Activated CD4-positive, alpha-beta T cell treated with anti-CD3 and anti-CD28 coated beads for 36 hours (primary cell): ENCODE results near the gene SORCS1. TPM values are rescaled to one million over a fixed set of nuclear protein-coding genes. Genes with fewer than 3 reads are reported as not detected.

ENCODE experiments used
- ATAC-seq: fragments of 200-7000 bp; cut with Tn5 transposase; one replicate; pipeline ENCODE4 v1.10.0; 2021; ENCODE audit warnings: mild to moderate bottlenecking, moderate library complexity
- CTCF ChIA-PET: fragments of 350-600 bp; sonication (Branson Sonifier 250); formaldehyde crosslinking; loops from one replicate; lab custom pipeline; 2021; ENCODE audit warnings: antibody characterized with exemption; lab: Charles Lee
- POLR2A ChIA-PET: fragments of 350-600 bp; sonication (Branson Sonifier 250); formaldehyde crosslinking; loops from one replicate; lab custom pipeline; 2021; ENCODE audit warnings: antibody characterized with exemption, inconsistent platforms; lab: Charles Lee
- DNase-seq: peaks from one replicate; pipeline ENCODE4 v3.0.0-alpha.2; 2020
- H3K27ac Mint-ChIP-seq: one replicate; pipeline ENCODE4 v1.8.0; 2021; ENCODE audit warnings: mixed read lengths
- H3K27me3 Mint-ChIP-seq: one replicate; pipeline ENCODE4 v1.8.0; 2021; ENCODE audit warnings: mixed read lengths
- H3K36me3 Mint-ChIP-seq: one replicate; pipeline ENCODE4 v1.8.0; 2021; ENCODE audit warnings: low read depth, mixed read lengths
- H3K4me1 Mint-ChIP-seq: one replicate; pipeline ENCODE4 v1.8.0; 2021; ENCODE audit warnings: mixed read lengths
- H3K4me3 Mint-ChIP-seq: one replicate; pipeline ENCODE4 v1.8.0; 2021; ENCODE audit warnings: mild to moderate bottlenecking, moderate library complexity, mixed read lengths
- H3K9me3 Mint-ChIP-seq: one replicate; pipeline ENCODE4 v1.8.0; 2021; ENCODE audit warnings: low read depth, mixed read lengths
- intact Hi-C, 2 experiments: fragments of 100-400 bp; cut with DNase I in 1 of 2; cut with micrococcal nuclease in 1 of 2; formaldehyde crosslinking; loops; one replicate each; pipeline versions ENCODE4 v1.14.2 to v1.15.1; 2022 to 2024; cut with DNase I, micrococcal nuclease
- total RNA-seq, 2 experiments: library from RNA; stranded (reverse); gene quantifications; one replicate each; pipeline ENCODE4 v1.2.3, GENCODE V29; 2021

The SORCS1 gene
- total RNA-seq, 2 experiments from 2014 or later: not detected

DNA sequence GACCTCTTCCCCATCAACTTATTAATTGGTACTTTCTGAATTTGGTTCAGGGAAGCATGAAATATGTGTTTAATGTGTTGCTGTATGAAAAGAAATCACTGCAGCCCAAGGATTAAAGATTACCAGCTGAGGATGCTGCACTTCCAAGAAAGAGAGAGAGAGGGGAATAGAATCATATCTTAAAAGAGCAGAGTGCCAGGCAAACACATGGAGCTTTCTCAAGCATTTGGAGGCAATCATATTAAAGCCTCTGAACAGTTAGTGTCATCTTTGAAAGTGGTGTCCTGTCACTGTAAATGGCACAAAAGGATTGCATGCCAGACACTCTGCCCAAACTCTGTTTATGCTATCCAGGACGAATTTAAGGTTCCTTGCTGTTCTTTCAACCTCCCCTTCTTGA lies 386.7 kb downstream of the SORCS1 start:
- intact Hi-C loops: no loop called here
- ChIA-PET POLR2A (no interaction called here), CTCF (no interaction called here)
- Mint-ChIP-seq H3K4me1 (no peaks in the 10 kb centered on the region), H3K4me3 (no peak overlapping the region), H3K36me3 (no peaks in the 10 kb centered on the region), H3K27me3 (no peaks in the 10 kb centered on the region), H3K27ac (no peak overlapping the region), H3K9me3 (no peaks in the 10 kb centered on the region)
- DNase-seq (no peak), ATAC-seq (no peak)

- Mint-ChIP-seq H3K4me3 (no peak overlapping the region), H3K4me1 (no peaks in the 10 kb centered on the region), H3K27ac (no peak overlapping the region), H3K27me3 (no peaks in the 10 kb centered on the region), H3K36me3 (no peaks in the 10 kb centered on the region), H3K9me3 (no peaks in the 10 kb centered on the region)
- intact Hi-C loops: no loop called here
- no peak for DNase-seq
- no peak for ATAC-seq
- CTCF ChIA-PET: no interaction called here
- POLR2A ChIA-PET: no interaction called here
These were observed 389.4 kb downstream of the SORCS1 start for GRCh38 chr10:106775127-106775526.

DNA sequence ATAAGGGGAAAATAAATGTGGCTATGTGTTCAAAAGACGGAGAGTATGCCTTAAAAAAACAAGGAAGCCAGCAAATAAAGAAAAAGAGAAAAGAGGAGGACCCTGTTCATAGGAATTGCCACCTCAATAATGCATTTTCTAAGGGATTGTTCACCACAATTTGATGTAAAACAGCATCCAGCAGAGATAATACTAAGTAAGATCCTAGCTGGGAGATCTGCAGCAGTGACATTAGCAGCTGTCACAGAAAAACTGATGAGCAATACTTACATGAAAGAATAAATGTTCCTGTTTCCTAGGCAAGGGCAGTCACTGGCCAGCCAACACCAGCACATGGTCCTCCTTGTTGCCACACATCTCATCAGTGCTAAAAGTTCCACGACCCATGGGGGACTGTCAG lies 391.5 kb downstream of the SORCS1 start:
- Mint-ChIP-seq H3K36me3 (no peaks in the 10 kb centered on the region), H3K27ac (no peak overlapping the region), H3K27me3 (no peaks in the 10 kb centered on the region), H3K4me3 (no peak overlapping the region), H3K9me3 (no peaks in the 10 kb centered on the region), H3K4me1 (no peaks in the 10 kb centered on the region)
- ChIA-PET POLR2A (no interaction called here), CTCF (no interaction called here)
- ATAC-seq (no peak), DNase-seq (no peak)
- intact Hi-C loops: no loop called here

DNA sequence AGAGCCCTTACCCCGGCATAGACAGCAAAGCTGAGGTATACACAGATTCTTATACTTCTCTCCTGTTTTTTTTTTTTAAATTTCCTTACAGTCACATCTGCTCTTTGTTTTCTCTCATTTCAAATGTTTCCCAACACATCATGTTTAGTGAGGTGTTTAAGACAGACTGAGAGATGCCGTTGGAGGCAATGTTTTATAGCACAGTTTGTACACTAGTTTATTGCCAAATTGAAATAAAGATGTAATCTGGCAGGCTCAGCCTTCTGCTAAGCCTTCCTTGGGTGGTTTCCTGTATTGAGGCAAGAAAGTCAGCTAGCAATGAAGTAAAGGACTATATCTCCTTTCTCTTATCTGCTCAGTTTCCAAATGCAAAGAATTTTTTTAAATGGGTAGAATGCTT lies 393.4 kb downstream of the SORCS1 start:
- intact Hi-C loops: no loop called here
- Mint-ChIP-seq H3K4me3 (no peak overlapping the region), H3K36me3 (no peaks in the 10 kb centered on the region), H3K27me3 (no peaks in the 10 kb centered on the region), H3K4me1 (no peaks in the 10 kb centered on the region), H3K9me3 (peaks cover 3% of the 10 kb centered on the region), H3K27ac (no peak overlapping the region)
- CTCF ChIA-PET: no interaction called here
- ATAC-seq (no peak), DNase-seq (no peak)
- POLR2A ChIA-PET: no interaction called here

DNA sequence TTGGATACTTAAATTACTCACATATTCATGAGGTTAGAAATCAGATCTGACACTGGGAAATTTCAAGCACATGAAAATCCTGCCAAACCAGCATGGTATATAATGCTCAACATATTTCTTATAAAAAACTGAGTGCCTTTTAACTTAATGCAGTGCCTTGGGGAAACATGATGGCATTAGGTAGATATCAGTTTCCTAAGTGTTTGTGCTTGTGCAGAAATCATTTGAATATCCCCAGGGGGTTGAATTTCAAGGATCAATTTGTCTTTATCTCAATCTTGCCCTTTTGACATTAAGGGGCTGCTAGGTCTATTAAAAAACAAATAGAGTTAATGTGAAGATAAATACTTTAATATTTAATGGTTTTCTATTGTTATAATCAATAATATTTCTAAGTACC lies 396.3 kb downstream of the SORCS1 start:
- ChIA-PET POLR2A (no interaction called here), CTCF (no interaction called here)
- DNase-seq (no peak), ATAC-seq (no peak)
- H3K4me3 Mint-ChIP-seq: no peak overlapping the region
- no peaks in the 10 kb centered on the region for H3K27me3 Mint-ChIP-seq
- no peaks in the 10 kb centered on the region for H3K4me1 Mint-ChIP-seq
- no peaks in the 10 kb centered on the region for H3K36me3 Mint-ChIP-seq
- intact Hi-C loops: no loop called here
- no peak overlapping the region for H3K27ac Mint-ChIP-seq
- peaks cover 5% of the 10 kb centered on the region for H3K9me3 Mint-ChIP-seq

DNA sequence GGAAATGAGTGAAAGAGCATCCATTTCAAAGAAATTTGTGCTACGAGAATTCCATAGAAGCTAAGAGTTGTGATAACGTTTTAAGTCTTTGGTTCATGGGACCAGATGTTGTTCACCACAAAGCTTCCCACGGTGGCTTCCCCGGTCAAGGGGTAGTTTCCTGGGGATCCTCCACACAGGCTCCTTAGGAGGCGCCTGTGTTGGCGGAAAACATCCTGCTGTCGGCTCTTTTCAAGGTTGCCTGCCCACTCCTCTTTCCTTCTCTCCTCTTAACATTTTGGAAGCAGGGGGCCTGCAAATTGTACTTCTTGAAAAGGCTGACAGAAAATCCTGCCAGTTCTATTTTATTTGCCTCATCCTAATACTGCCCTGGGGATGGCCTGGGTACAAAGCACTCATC lies 398.6 kb downstream of the SORCS1 start:
- ChIA-PET CTCF (interaction anchor here (0.6 kb wide), 1 partner anchor 121 kb away, joined by 4 read pairs; no protein-coding TSS in a partner anchor), POLR2A (no interaction called here)
- intact Hi-C loops: no loop called here
- DNase-seq (no peak), ATAC-seq (no peak)
- Mint-ChIP-seq H3K27me3 (no peaks in the 10 kb centered on the region), H3K4me3 (no peak overlapping the region), H3K36me3 (no peaks in the 10 kb centered on the region), H3K27ac (no peak overlapping the region), H3K4me1 (no peaks in the 10 kb centered on the region), H3K9me3 (peaks cover 5% of the 10 kb centered on the region)

DNA sequence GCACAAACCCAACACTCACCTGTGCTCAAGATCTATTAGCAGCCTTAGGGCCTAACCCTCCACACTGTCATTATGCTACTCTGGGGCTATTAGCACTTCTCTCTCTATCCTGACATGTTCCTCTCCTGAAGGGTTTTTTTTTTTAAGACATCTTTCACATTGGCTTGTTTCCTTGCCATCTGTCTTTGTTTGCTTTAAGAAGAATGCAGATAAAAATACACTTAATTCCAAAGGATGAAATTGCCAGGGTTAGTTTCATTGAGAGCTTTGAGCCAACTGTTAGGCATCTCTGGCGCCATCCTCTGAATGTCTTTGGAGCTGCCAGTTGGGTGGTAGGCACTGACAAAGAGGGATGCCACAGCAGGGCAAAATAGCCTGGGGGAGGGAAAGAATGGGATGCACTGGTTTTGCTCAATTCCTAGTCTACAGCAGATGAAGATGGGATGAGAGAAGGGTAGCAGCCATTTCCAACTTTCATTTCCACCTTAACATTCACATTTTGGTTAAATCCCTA lies 399.2 kb downstream of the SORCS1 start:
- Mint-ChIP-seq H3K27ac (no peak overlapping the region), H3K36me3 (no peaks in the 10 kb centered on the region), H3K9me3 (peaks cover 5% of the 10 kb centered on the region), H3K27me3 (no peaks in the 10 kb centered on the region), H3K4me1 (no peaks in the 10 kb centered on the region), H3K4me3 (no peak overlapping the region)
- no peak for ATAC-seq
- POLR2A ChIA-PET: no interaction called here
- DNase-seq: no peak
- intact Hi-C loops: no loop called here
- CTCF ChIA-PET: interaction anchor here (0.6 kb wide), 1 partner anchor 120 kb away, joined by 4 read pairs; no protein-coding TSS in a partner anchor

GRCh38 chr10:106764360-106764759 lies 400.1 kb downstream of the SORCS1 start:
- H3K4me1 Mint-ChIP-seq: no peaks in the 10 kb centered on the region
- H3K36me3 Mint-ChIP-seq: no peaks in the 10 kb centered on the region
- H3K27ac Mint-ChIP-seq: no peak overlapping the region
- intact Hi-C loops: no loop called here
- no peak for ATAC-seq
- ChIA-PET POLR2A (no interaction called here), CTCF (no interaction called here)
- DNase-seq: no peak
- no peaks in the 10 kb centered on the region for H3K27me3 Mint-ChIP-seq
- H3K4me3 Mint-ChIP-seq: no peak overlapping the region
- H3K9me3 Mint-ChIP-seq: peaks cover 5% of the 10 kb centered on the region

DNA sequence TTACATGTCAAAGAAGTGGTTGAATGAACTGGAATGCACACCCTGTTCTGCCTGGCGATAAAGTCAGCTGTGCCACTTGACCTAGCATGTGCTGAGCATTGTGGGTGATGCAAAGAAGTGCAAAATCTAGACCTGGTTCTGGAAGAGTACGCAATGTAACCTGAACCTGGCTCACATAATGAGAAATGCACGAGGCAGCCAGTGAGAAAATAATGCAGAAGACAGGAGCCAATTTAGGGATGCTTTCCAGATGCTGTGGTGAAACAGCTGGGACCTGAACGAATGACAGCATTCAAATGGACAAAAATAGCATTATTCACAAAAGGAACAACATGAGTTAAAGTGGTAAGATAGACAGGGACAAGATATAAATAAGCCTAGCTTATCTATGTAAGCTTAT lies 402.6 kb downstream of the SORCS1 start:
- ChIA-PET CTCF (no interaction called here), POLR2A (no interaction called here)
- Mint-ChIP-seq H3K27ac (no peak overlapping the region), H3K36me3 (no peaks in the 10 kb centered on the region), H3K4me1 (no peaks in the 10 kb centered on the region), H3K27me3 (no peaks in the 10 kb centered on the region), H3K9me3 (peaks cover 5% of the 10 kb centered on the region), H3K4me3 (no peak overlapping the region)
- intact Hi-C loops: no loop called here
- no peak for ATAC-seq
- no peak for DNase-seq

GRCh38 chr10:106757521-106757920 lies 407.0 kb downstream of the SORCS1 start:
- Mint-ChIP-seq H3K9me3 (no peaks in the 10 kb centered on the region), H3K4me1 (no peaks in the 10 kb centered on the region), H3K27ac (no peak overlapping the region), H3K36me3 (no peaks in the 10 kb centered on the region), H3K27me3 (no peaks in the 10 kb centered on the region), H3K4me3 (no peak overlapping the region)
- CTCF ChIA-PET: no interaction called here
- intact Hi-C loops: no loop called here
- POLR2A ChIA-PET: no interaction called here
- ATAC-seq: no peak
- no peak for DNase-seq

DNA sequence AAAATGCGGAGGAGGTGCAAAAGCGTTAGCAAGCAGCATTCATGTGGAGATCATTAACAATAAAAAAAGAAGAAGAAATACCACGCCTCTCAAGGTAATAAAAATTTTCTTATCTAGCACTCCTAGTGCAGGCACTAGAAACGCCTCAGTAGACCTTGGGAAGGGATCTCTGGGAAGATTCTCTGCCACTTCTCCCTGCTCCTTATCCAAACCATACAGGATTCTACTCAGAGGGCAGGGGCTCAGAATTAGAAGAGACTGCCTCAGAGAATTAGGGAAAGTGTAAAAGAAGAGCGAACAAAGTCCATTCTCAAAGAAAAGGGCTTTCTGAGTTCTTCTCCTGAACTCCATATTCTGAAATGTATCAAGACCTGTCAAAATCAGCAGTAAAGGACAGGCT lies 413.4 kb downstream of the SORCS1 start:
- intact Hi-C loops: no loop called here
- H3K4me1 Mint-ChIP-seq: no peaks in the 10 kb centered on the region
- ATAC-seq (no peak), DNase-seq (no peak)
- H3K27me3 Mint-ChIP-seq: no peaks in the 10 kb centered on the region
- H3K9me3 Mint-ChIP-seq: no peaks in the 10 kb centered on the region
- H3K4me3 Mint-ChIP-seq: no peak overlapping the region
- H3K36me3 Mint-ChIP-seq: no peaks in the 10 kb centered on the region
- ChIA-PET CTCF (no interaction called here), POLR2A (no interaction called here)
- no peak overlapping the region for H3K27ac Mint-ChIP-seq

DNA sequence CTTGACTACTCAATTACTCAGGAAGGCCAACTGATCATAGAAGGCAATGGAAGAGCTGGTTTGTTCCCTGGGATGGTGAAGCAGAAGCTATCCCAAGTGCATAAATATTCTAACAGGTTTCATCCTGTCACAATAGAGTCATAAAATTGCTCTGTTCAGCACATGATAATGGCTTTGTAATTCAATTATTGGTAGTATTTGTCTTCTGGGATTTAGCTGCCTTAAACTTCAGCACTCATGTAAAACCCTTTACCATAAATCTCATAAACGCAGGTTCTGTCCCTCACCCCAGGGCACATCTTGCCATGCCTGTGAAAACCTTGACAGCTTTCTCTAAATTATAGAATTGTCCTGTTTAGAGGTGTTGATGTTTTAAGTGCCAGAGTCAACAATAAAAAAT lies 417.6 kb downstream of the SORCS1 start:
- Mint-ChIP-seq H3K4me3 (no peak overlapping the region), H3K36me3 (no peaks in the 10 kb centered on the region), H3K9me3 (peaks cover under 1% of the 10 kb centered on the region), H3K27ac (no peak overlapping the region), H3K4me1 (no peaks in the 10 kb centered on the region), H3K27me3 (no peaks in the 10 kb centered on the region)
- intact Hi-C loops: no loop called here
- ChIA-PET CTCF (interaction anchor here (0.8 kb wide), 1 partner anchor 20 kb away, joined by 3 read pairs; no protein-coding TSS in a partner anchor), POLR2A (interaction anchor here (0.6 kb wide), 1 partner anchor 138 kb away, joined by 3 read pairs; no protein-coding TSS in a partner anchor)
- ATAC-seq (no peak), DNase-seq (no peak)
